Colonic mucosa (tissue), 4 donors: ENCODE data around the gene MN1. TPM values are rescaled to one million over a fixed set of nuclear protein-coding genes. Genes with fewer than 3 reads are reported as not detected.

Source experiments
- DNase-seq: peaks from one replicate; pipeline ENCODE4 v3.0.0-alpha.2; 2020
- H3K27ac ChIP-seq: fragments of 200-600 bp; one replicate; pipeline ENCODE4 v1.8.0; 2021
- H3K27me3 ChIP-seq: fragments of 200-600 bp; one replicate; pipeline ENCODE4 v1.8.0; 2021
- H3K36me3 ChIP-seq: fragments of 200-600 bp; one replicate; pipeline ENCODE4 v1.8.0; 2021
- H3K4me1 ChIP-seq: fragments of 200-600 bp; one replicate; pipeline ENCODE4 v1.8.0; 2021; ENCODE audit warnings: mild to moderate bottlenecking
- H3K4me3 ChIP-seq: fragments of 200-600 bp; one replicate; pipeline ENCODE4 v1.8.0; 2021
- H3K9ac ChIP-seq, 2 donors: one replicate each; pipeline ENCODE4 v1.7.0; 2013; ENCODE audit warnings: control low read depth in 2 of 2, low read depth in 2 of 2, low read length in 2 of 2
- H3K9me3 ChIP-seq: fragments of 200-600 bp; one replicate; pipeline ENCODE4 v1.8.0; 2021
- intact Hi-C: fragments of 100-400 bp; cut with DNase I; formaldehyde crosslinking; loops from one replicate; pipeline ENCODE4 v1.14.1; 2022
- total RNA-seq, 2 donors: library from RNA; stranded (reverse); fragmentation: NEBNext Ultra II Directional in 1 of 2; extraction: Animal tissue kit (Norgen Biotek cat#: 25700) in 1 of 2; gene quantifications; one replicate each; pipeline ENCODE4 v1.2.1, GENCODE V29; 2021
- TF ChIP-seq, protein P1 (sequence below): fragments of 200-600 bp; IDR thresholded peaks from one replicate; pipeline ENCODE4 v1.8.0; 2022; ENCODE audit warnings: antibody characterized with exemption, mild to moderate bottlenecking
- donor health status: healthy.
- donor health status: DM: no; HTN: no; CAD: no.
- donor health status: DM: no; HTN: no; CAD: no.

The MN1 gene
- total RNA-seq, 2 donors from 2014 or later, result 0.67 to 1.5 TPM

DNA sequence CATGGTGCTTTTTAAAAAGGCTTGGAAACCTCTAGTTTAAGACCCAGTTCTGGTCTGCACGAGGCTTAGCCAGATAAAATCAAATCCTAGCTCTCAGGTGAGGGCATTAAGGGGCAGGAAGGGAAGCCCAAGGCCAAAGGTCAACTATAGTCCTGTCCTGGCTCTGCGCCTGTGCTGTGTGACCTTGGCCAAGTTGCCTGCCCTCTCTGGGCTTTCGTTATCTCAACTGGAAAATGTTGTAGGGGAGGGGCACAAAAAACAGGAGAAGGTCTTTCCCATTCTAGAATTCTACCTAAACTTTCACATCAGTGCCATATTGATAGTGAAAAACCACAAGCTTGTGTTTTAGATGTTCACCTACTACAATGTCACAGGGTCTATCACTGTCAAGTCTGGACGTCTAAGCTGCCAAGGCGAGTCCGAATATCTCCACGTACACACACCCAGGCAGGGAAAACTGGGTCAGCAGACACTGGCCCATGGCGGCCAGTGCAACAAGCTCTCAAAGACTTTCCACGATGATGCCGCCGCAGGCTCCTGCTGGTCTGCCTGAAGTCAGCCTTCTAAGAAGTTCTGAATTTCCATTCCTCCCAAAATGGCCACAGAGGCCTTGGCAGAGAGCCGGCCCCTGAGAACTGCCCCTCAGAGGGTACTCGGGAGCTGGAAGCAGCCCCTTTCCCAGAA is 18.0 kb downstream of the MN1 start:
- no peak for DNase-seq
- no peak overlapping the region for H3K27ac ChIP-seq
- H3K9me3 ChIP-seq, result no peaks in the 10 kb centered on the region
- no peaks in the 10 kb centered on the region for H3K27me3 ChIP-seq
- intact Hi-C loops, result no loop called here
- H3K36me3 ChIP-seq, result no peaks in the 10 kb centered on the region
- H3K4me1 ChIP-seq, result no peaks in the 10 kb centered on the region
- H3K9ac ChIP-seq, result no peak overlapping the region
- no peak overlapping the region for H3K4me3 ChIP-seq
- TF ChIP-seq, protein P1, sequence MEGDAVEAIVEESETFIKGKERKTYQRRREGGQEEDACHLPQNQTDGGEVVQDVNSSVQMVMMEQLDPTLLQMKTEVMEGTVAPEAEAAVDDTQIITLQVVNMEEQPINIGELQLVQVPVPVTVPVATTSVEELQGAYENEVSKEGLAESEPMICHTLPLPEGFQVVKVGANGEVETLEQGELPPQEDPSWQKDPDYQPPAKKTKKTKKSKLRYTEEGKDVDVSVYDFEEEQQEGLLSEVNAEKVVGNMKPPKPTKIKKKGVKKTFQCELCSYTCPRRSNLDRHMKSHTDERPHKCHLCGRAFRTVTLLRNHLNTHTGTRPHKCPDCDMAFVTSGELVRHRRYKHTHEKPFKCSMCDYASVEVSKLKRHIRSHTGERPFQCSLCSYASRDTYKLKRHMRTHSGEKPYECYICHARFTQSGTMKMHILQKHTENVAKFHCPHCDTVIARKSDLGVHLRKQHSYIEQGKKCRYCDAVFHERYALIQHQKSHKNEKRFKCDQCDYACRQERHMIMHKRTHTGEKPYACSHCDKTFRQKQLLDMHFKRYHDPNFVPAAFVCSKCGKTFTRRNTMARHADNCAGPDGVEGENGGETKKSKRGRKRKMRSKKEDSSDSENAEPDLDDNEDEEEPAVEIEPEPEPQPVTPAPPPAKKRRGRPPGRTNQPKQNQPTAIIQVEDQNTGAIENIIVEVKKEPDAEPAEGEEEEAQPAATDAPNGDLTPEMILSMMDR, result no peak

DNA sequence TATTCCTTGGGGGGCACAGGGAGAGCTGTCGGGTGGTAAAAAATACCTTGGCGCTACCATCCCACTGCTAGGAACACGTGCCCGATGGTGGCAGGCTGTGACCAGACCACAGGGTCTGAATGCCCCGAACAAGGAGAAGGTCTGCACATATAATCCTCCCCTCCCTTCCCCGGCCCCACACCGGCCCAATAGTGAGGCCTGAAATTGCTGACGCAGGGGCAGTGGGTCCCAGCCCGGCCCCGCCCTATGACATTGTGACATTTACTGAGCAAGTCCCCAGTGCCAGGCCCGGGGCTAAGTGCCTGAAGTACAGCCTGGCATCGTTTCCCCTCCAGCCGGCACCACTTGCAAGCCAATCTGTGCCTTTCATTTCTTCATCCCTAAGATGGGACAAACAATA is 19.5 kb downstream of the MN1 start:
- no peaks in the 10 kb centered on the region for H3K4me1 ChIP-seq
- no peaks in the 10 kb centered on the region for H3K36me3 ChIP-seq
- no peaks in the 10 kb centered on the region for H3K27me3 ChIP-seq
- no peak overlapping the region for H3K4me3 ChIP-seq
- H3K9ac ChIP-seq, result no peak overlapping the region
- intact Hi-C loops, result no loop called here
- no peaks in the 10 kb centered on the region for H3K9me3 ChIP-seq
- TF ChIP-seq, protein P1, result no peak
- DNase-seq, result no peak
- no peak overlapping the region for H3K27ac ChIP-seq

DNA sequence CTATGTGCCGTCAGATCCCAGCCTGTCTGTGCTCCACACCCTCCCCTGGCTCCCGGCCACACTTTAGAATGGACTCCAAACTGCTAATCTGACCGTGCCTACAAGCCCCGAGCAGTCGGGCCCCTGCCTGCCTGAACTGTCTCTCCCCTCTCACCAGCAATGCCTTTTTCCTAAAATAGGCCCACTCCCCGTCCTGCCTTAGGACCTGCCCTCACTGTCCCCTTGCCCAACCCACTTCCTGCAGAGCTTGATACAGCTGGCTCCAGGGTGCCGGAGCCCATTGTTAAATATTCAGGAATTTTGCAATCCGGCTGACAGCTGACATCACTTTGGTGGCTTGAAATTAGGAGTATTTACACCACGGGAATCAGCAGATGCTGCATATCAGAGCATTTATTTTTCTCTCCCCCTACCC is 21.4 kb downstream of the MN1 start:
- Histone ChIP-seq H3K36me3 (no peaks in the 10 kb centered on the region), H3K9ac (no peak overlapping the region), H3K27ac (no peak overlapping the region), H3K4me3 (no peak overlapping the region), H3K4me1 (no peaks in the 10 kb centered on the region), H3K9me3 (no peaks in the 10 kb centered on the region), H3K27me3 (no peaks in the 10 kb centered on the region)
- intact Hi-C loops, result no loop called here
- DNase-seq, result no peak
- TF ChIP-seq, protein P1, result no peak

- DNase-seq, result no peak
- Histone ChIP-seq H3K36me3 (no peaks in the 10 kb centered on the region), H3K9ac (no peak overlapping the region), H3K4me1 (no peaks in the 10 kb centered on the region), H3K27ac (no peak overlapping the region), H3K27me3 (no peaks in the 10 kb centered on the region), H3K4me3 (no peak overlapping the region), H3K9me3 (no peaks in the 10 kb centered on the region)
- TF ChIP-seq, protein P1, result no peak
- intact Hi-C loops, result loop anchor here (10.0 kb wide), 1 partner anchor 65 kb away; no protein-coding TSS in a partner anchor
Measured at GRCh38 chr22:27779643-27780042, 21.9 kb downstream of the MN1 start.

- peak overlapping the region in 1 of 2 donors; percentile 12 for H3K9ac ChIP-seq
- no peak overlapping the region for H3K4me3 ChIP-seq
- no peaks in the 10 kb centered on the region for H3K27me3 ChIP-seq
- H3K36me3 ChIP-seq, result no peaks in the 10 kb centered on the region
- TF ChIP-seq, protein P1, result no peak
- H3K4me1 ChIP-seq, result no peaks in the 10 kb centered on the region
- intact Hi-C loops, result loop anchor here (10.0 kb wide), 1 partner anchor 64 kb away; no protein-coding TSS in a partner anchor
- no peak for DNase-seq
- H3K27ac ChIP-seq, result no peak overlapping the region
- no peaks in the 10 kb centered on the region for H3K9me3 ChIP-seq
Measured at GRCh38 chr22:27778294-27779090, 23.1 kb downstream of the MN1 start.
